GM18499 (cell line): ENCODE measurements around the gene UBE2H.
"Not testable (repeated sequence)": the region's sequence is repeated elsewhere in the genome, so short reads cannot be mapped to it uniquely, and the experiment has no call there.

Experiments
- ATAC-seq: cut with Tn5 transposase; IDR thresholded peaks from one replicate; pipeline ENCODE4 v1.9.1; 2021; ENCODE audit warnings: moderate number of reproducible peaks; ENCODE audit not compliant: insufficient read depth, unreplicated experiment

The UBE2H gene

DNA sequence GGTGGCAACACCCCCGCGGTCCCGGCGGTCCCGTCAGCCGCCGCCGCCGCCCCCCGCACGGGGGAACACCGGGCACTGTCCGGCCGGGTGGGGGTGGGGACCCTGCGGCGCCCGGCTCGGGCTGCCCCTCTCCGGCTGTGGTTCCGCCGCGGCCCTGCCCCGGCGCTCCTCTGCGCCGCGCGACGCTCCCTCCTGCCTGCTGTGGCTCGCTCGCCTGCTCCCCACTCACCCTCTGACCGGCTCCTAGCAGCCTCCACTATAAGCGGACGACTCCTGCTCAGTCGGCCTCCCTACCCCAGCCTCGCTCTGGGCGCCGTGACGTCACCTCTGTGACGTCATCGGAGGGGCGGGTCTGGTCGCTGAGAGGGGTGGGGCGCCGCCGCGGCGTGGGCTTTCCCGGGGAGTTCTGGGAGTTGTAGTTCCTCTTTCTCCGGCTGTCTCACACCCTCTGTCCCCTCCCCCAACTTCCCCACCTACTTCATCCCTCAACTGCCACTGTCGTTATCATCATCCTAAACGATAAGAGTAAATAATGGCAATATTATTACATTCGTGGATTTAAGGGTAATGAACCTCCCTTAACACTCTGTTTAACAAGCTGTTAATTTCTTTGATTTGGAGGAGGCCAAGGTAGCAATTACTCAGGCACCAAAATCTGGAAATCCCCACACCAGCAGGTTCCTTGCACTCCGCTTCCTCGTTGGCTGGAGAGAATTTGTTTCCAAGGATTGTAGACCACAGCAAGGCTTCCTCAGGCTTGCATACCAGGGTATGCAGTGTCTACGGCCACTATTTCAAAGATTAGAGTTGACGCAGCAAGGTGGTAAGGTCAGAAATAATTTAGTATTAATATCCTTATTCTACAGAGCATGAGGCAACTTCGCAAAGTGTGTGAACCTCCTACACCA, at the start of gene UBE2H:
UBE2H (minus strand) TSS at position 308 of the 908 bp plus-strand sequence. CDS start 405 bp downstream, outside the sequence.
- no peak for ATAC-seq

DNA sequence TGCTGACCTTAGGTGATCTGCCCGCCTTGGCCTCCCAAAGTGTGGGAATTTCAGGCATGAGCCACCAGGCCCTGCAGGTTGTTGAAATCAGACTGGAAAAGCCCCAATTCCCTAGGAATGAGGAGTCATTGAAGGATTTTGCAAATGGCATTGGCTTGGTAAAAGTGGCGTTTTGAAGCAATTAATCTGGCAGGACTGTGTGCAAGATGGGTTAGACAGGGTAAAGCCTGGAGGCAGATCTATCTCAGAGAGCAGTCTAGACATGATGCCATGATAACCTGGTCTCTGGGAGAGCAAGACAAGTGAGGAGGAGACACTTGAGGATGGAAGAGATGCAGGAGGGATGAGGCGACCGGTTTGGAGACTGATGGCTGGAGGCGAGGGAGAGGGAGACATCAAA, 45.7 kb upstream of the UBE2H start:
- ATAC-seq, result no peak

GRCh38 chr7:129997285-129997684, 44.5 kb upstream of the UBE2H start:
- ATAC-seq, result no peak

- ATAC-seq, result no peak
Observed at GRCh38 chr7:129993275-129993674, 40.5 kb upstream of the UBE2H start.

- ATAC-seq, result no peak
Observed at GRCh38 chr7:129990403-129991192, 37.8 kb upstream of the UBE2H start.

DNA sequence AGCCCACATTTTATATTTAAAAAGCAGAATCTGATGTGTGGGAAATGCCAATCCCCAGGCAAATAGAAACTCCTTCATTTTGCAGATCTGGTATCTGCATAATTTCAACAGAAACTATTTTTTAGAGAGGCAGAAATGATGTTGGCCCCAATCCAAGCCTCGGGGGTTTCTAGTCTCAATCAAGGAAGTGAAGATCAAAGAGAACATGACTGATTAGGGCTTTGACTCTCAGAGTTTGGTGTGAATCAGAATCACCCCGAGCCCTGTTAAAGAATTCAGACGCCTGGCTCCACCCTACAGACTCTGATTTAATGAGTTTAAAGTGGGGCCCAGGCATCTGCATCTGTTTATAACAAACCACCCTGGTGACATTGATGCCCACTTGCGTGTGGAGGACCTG, 36.7 kb upstream of the UBE2H start:
- ATAC-seq, result no peak

DNA sequence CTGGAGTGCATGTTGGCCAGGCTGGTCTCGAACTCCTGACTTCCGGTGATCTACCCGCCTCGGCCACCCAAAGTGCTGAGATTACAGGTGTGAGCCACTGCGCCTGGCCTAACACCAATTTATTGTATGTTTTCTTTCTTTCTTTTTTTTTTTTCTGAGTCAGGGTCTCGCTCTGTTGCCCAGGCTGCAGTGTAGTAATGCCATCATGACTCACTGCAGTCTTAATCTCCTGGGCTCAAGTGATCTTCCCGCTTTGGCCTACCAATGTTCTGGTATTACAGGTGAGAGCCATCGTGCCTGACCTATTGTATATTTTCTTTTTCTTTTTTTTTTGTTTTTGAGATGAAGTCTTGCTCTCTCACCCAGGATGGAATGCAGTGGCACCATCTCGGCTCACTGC, 33.8 kb upstream of the UBE2H start:
- ATAC-seq, result no peak

- no peak for ATAC-seq
Observed at GRCh38 chr7:129980667-129981066, 27.9 kb upstream of the UBE2H start.

- no peak for ATAC-seq
Observed at GRCh38 chr7:129975309-129975708, 22.5 kb upstream of the UBE2H start.

- ATAC-seq, result no peak
Observed at GRCh38 chr7:129970816-129971215, 18.1 kb upstream of the UBE2H start.

- ATAC-seq, result no peak
Observed at GRCh38 chr7:129969881-129970446, 17.2 kb upstream of the UBE2H start.

DNA sequence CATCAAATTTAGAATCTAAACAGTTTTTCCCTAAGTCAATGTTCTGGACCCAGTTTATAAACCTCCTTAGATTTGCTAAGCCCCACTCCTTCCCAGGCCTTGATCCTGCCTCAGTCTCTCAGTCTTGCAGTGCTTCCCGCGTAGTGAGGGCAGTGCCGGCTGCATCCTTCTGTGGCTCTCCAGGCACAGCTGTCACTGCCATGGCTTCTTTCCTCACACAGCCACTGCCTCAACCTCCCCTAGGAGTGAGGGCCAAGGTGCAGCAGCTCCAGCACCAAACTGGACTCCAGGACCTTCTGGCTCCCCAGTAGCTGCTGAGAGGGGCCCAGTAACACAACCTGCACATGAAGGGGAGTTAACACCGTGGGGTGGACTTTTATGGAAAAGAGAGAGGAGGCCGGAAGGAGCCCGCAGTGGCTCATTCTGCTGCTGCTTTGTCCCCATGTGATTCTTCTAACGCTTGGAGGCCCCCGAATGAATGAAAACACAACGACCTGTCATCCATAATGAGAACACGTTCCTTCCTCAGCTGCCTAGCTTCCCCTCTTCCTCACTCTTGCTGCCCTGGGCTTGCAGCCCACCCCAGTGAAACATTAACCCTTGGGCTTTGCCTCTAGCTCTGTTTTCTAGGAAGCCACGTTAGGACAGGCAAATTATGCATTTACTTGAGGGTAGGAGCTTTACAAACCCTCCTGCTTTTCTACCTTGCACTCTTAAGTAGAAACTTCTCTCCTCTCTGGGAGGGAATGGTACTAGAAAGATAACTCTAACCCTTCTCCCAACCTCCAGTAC, 16.0 kb upstream of the UBE2H start:
- no peak for ATAC-seq

- not testable (repeated sequence) for ATAC-seq
Observed at GRCh38 chr7:129960204-129960475, 7.4 kb upstream of the UBE2H start.

DNA sequence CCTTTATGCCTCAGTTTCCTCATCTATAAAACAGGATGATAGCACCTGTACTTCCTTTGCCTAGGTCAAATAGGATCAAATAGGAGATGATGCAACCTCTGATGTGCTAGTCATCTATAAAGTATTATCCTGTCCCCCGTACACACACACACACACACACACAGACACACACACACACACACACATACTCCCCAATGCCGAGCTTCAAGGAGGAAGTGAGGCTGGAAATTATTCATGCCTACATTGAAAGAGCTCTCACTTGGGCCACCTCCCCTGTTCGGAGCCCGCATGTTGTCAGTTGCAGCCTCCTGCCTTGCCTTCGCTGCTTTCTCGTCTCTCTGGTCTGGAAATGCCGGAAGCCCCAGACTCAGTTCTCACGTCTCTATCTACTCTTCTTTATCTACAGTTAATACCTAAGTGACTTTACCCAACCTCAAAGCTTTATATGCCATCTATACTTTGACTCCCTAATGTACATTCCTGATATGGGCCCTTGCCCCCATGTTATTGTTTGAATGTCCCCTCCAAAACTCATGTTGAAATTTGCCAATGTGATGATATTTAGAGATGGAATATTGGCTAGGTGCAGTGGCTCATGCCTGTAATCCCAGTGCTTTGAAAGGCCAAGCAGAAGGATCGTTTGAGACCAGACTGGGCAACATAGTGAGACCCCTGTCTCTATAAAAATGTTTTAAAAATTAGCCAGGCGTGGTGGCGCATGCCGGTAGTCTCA, 6.9 kb upstream of the UBE2H start:
- ATAC-seq, result no peak

GRCh38 chr7:129958643-129959470, 6.1 kb upstream of the UBE2H start:
- no peak for ATAC-seq

GRCh38 chr7:129955993-129956543, 3.3 kb upstream of the UBE2H start:
- ATAC-seq, result no peak

GRCh38 chr7:129952086-129952652, 591 bp downstream of the UBE2H start:
- no peak for ATAC-seq
